LNCaP clone FGC (cell line): ENCODE results near the gene IKBIP.

Source experiments
- DNase-seq: peaks from one replicate; pipeline ENCODE4 v3.0.0-alpha.2; 2011; ENCODE audit warnings: low read depth
- H3K4me3 ChIP-seq: 2 replicates; pipeline ENCODE4 v1.5.1; 2011; ENCODE audit warnings: mild to moderate bottlenecking, low read depth, low read length, control low read depth
- TF ChIP-seq, protein P1 (sequence below): IDR thresholded peaks from 2 replicates; pipeline ENCODE4 v1.5.1; 2012; ENCODE audit warnings: mild to moderate bottlenecking; ENCODE audit not compliant: control insufficient read depth, insufficient read depth; ENCODE audit errors: extremely low read depth

IKBIP gene

DNA sequence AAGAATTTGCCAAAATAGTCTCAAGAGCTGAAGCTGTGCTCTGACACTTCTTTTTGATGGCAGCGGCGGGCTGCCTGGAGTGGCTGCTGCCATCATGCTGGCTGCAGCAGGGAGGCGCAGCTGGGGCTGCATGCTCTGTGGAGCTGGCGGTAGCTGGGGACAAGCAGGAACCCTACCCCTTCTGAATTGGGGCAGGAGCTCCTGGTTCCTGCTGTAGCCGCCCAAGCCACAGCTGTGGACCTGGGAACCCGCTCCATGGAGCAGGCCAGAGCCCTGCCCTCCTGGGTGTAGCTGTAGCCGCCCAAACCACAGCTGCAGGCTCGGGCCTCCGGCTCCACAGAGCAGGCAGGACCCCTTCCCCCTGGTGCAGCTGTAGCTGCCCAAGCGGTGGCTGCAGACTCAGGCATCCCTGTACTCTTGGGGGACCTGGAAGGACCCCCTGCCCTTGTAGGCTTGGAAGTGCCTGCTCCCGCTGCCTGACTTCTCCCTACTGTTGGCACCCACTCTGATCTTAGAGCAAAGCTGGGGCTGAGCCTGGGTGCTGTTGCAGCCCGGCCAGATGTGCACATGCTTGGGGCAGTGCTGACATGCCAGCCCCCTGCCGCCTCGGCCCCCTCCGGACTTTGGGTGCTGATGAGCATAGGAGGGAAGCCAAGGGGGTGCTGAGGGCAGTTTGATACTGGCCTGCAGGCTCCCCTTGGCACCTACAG lies 33.8 kb upstream of the IKBIP start:
- no peak for DNase-seq
- no peak overlapping the region for H3K4me3 ChIP-seq
- TF ChIP-seq, protein P1, sequence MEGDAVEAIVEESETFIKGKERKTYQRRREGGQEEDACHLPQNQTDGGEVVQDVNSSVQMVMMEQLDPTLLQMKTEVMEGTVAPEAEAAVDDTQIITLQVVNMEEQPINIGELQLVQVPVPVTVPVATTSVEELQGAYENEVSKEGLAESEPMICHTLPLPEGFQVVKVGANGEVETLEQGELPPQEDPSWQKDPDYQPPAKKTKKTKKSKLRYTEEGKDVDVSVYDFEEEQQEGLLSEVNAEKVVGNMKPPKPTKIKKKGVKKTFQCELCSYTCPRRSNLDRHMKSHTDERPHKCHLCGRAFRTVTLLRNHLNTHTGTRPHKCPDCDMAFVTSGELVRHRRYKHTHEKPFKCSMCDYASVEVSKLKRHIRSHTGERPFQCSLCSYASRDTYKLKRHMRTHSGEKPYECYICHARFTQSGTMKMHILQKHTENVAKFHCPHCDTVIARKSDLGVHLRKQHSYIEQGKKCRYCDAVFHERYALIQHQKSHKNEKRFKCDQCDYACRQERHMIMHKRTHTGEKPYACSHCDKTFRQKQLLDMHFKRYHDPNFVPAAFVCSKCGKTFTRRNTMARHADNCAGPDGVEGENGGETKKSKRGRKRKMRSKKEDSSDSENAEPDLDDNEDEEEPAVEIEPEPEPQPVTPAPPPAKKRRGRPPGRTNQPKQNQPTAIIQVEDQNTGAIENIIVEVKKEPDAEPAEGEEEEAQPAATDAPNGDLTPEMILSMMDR = no peak

DNA sequence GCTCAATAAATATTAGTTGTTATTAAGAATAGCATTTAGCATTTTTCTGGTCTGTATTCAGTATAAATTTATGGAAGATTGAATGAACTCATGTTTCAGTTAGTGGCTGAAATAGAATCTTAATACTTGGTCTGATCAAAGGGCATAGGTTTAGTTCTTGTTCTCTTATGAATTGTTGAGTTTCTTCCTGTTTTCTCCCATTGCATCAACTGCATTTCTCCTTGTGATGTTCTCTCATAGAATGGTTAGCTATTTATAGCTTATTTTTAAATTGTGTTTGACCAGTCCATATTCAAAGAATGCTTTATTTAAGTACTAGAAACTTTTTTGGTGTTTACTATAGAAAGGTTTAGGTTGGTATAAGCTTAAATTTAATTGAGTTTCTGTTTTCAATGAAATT lies 30.3 kb upstream of the IKBIP start:
- DNase-seq = no peak
- TF ChIP-seq, protein P1 = no peak
- H3K4me3 ChIP-seq = no peak overlapping the region

DNA sequence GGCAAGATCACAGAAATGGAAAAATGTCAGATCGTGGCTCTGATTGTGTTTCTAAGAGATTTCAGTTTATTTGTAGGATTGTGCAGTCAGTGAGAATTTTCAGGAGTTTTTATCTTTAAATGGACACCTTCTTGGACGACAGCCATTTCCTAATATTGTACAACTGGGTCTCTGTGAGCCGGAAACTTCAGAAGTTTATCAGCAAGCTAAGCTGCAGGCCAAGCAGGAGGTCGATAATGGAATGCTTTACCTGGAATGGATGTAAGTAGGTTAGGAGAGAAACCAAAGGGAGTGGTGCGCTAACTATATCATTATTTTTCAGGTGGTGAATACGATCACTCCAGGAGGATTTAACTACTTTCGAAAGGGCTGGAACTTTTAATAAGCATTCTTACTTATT lies 26.9 kb upstream of the IKBIP start:
- TF ChIP-seq, protein P1 = no peak
- H3K4me3 ChIP-seq = no peak overlapping the region
- DNase-seq = no peak

DNA sequence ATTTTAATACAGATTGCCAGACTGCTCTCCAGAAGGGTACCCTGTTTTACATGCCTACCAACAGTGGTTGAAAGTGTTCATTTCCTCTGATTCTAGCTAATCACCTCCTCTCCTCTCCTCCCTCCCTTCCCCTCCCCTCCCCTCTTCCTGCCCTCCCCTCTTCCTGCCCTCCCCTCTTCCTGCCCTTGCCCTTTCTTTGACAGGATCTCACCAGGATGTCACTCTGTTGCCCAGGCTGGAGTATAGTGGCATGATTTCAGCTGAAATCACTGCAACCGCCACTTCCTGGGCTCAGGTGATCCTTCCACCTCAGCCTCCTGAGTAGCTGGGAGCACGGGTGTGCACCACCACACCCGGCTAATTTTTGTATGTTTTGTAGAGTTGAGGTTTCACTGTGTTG lies 25.2 kb upstream of the IKBIP start:
- H3K4me3 ChIP-seq = no peak overlapping the region
- DNase-seq = no peak
- TF ChIP-seq, protein P1 = no peak

DNA sequence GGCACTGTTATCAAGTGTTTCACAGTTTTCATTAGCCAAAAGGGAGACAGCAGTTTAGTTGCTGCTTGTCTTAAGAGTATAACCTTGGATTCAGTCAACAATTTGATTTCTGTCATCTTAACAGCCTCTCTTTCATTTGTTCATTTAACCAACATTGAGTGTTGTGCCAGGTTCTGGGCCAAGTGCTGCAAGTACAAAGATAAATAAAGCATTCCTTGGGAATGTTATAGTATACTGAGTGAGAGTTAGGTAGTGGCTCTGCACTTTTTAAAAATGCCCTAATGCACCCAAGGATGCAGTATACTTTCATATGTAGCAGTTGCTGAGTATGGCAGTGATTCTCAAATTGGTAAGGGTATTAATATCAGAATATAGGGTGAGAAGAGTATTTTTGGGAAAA lies 15.9 kb upstream of the IKBIP start:
- no peak for DNase-seq
- H3K4me3 ChIP-seq = no peak overlapping the region
- TF ChIP-seq, protein P1 = no peak

DNA sequence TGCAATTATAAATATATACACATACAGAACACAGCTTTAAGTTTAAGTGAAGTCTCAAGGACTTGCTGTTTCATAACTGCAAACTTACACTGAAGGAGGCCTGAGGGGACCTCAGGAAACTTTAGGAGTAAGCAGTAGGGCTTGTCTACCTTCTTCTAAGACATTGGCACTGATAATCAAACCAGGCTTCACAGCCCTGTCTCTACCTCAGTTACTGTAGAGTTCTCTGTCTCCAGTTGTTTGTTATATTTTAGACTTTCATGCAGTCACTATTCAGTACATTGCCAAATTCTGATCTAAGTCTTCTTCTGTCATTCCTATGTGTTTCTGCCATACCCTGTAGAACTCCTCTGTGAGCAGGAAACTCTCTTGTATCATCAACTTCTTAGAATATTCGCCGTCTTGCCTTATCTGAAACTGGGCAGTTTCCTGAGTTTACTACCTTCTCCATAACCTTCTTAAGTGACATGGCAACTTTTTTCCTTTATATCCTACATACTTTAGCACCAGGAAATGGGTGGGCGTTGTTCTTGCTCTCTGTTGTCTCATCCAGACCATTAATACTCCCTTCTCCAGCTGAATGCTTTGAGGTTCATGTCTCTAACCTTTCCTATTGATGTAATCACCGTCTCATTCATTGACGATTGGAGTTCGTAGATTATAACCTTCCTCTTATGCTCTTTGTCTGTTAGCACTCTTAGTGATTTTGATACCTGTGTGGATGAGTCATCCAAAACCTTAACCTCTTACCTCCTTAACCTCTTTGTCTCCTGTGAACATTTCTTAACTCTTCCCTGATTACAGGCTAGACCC lies 11.9 kb upstream of the IKBIP start:
- TF ChIP-seq, protein P1 = no peak
- no peak overlapping the region for H3K4me3 ChIP-seq
- no peak for DNase-seq
